Measurements from ENCODE around the gene FRRS1L. TPM values are rescaled to one million over a fixed set of nuclear protein-coding genes. Genes with fewer than 3 reads are reported as not detected.

FRRS1L gene
- total RNA-seq, 1 donor from 2014 or later: 1.1 TPM

DNA sequence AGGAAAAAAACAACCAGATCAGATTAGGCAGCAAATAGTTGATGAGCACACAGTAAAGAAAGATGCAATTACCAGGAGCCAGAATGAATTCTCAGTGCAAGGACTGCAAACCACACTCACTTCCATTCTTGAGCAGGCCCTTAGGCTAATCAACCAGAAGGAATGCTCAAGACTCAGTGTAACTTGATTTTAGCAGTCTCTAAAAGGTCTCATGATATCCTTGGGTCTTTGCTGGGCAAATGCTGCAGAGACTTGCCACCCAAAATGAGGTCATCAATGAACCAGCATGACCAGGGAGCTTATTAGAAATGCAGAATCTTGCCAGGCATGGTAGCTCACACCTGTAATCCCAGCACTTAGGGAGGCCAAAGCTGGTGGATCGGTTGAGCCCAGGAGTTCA is 27.2 kb downstream of the FRRS1L start:
- DNase-seq (ENCODE audit: low read depth): no peak
- no peak overlapping the region for H2AFZ ChIP-seq (ENCODE audit: low read depth, low read length)
- H4K20me1 ChIP-seq (ENCODE audit: insufficient read depth, low read length): no peaks in the 10 kb centered on the region
- no peak overlapping the region for H3K27ac ChIP-seq (ENCODE audit: low read depth, low read length)
- no peak overlapping the region for H3K4me3 ChIP-seq (ENCODE audit: insufficient read depth, low read depth, low read length)
- no peaks in the 10 kb centered on the region for H3K4me1 ChIP-seq (ENCODE audit: insufficient read depth, low read length)
- Mint-ChIP-seq H3K27me3 (ENCODE audit: low read depth, unreplicated experiment) (peaks cover 3% of the 10 kb centered on the region), H3K36me3 (ENCODE audit: low read depth, unreplicated experiment) (no peaks in the 10 kb centered on the region), H3K27ac (ENCODE audit: unreplicated experiment) (no peak overlapping the region), H3K4me1 (ENCODE audit: low read depth, unreplicated experiment) (no peaks in the 10 kb centered on the region), H3K9me3 (ENCODE audit: unreplicated experiment) (no peaks in the 10 kb centered on the region), H3K4me3 (ENCODE audit: unreplicated experiment) (no peak overlapping the region)
- H3K4me2 ChIP-seq (ENCODE audit: low read length): no peak overlapping the region
- TF ChIP-seq EZH2 (IDR thresholded peaks at IDR 0.05; ENCODE audit: insufficient read depth, low read length): no peak
- TF ChIP-seq, protein P1, sequence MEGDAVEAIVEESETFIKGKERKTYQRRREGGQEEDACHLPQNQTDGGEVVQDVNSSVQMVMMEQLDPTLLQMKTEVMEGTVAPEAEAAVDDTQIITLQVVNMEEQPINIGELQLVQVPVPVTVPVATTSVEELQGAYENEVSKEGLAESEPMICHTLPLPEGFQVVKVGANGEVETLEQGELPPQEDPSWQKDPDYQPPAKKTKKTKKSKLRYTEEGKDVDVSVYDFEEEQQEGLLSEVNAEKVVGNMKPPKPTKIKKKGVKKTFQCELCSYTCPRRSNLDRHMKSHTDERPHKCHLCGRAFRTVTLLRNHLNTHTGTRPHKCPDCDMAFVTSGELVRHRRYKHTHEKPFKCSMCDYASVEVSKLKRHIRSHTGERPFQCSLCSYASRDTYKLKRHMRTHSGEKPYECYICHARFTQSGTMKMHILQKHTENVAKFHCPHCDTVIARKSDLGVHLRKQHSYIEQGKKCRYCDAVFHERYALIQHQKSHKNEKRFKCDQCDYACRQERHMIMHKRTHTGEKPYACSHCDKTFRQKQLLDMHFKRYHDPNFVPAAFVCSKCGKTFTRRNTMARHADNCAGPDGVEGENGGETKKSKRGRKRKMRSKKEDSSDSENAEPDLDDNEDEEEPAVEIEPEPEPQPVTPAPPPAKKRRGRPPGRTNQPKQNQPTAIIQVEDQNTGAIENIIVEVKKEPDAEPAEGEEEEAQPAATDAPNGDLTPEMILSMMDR (IDR thresholded peaks at IDR 0.05; ENCODE audit: insufficient read depth, low read depth, low read length): no peak
- no peaks in the 10 kb centered on the region for H3K36me3 ChIP-seq (ENCODE audit: insufficient read depth, low read length)
- no peak for FAIRE-seq
- no peaks in the 10 kb centered on the region for H3K27me3 ChIP-seq (ENCODE audit: insufficient read depth, low read length)
- no peaks in the 10 kb centered on the region for H3K79me2 ChIP-seq (ENCODE audit: insufficient read depth, low read length)
- H3K9ac ChIP-seq (ENCODE audit: low read length): no peak overlapping the region
- no peaks in the 10 kb centered on the region for H3K9me3 ChIP-seq (ENCODE audit: insufficient read depth, low read depth, low read length)

DNA sequence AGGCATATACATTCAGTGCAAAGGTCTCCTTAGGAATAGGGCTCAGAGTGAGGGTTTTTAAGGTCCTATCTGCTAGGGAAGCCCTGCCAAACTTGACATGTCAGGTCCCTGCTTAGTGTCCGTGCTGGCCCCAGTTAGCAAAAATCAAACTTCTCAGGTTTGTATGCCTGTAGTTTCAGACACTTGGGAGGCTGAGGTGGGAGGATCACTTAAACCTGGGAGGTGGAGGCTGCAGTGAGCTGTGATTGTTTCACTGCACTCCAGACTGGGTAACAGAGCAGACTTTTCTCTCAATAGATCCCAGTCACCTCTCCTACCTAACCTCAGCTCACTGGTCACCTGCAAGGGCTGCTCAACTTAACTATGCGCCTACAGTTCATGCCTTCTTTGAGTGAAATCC is 28.6 kb downstream of the FRRS1L start:
- H3K27me3 ChIP-seq (ENCODE audit: insufficient read depth, low read length): no peaks in the 10 kb centered on the region
- no peak for DNase-seq (ENCODE audit: low read depth)
- Mint-ChIP-seq H3K27ac (ENCODE audit: unreplicated experiment) (no peak overlapping the region), H3K4me3 (ENCODE audit: unreplicated experiment) (no peak overlapping the region), H3K27me3 (ENCODE audit: low read depth, unreplicated experiment) (peaks cover 3% of the 10 kb centered on the region), H3K36me3 (ENCODE audit: low read depth, unreplicated experiment) (no peaks in the 10 kb centered on the region), H3K4me1 (ENCODE audit: low read depth, unreplicated experiment) (no peaks in the 10 kb centered on the region), H3K9me3 (ENCODE audit: unreplicated experiment) (no peaks in the 10 kb centered on the region)
- no peaks in the 10 kb centered on the region for H4K20me1 ChIP-seq (ENCODE audit: insufficient read depth, low read length)
- no peaks in the 10 kb centered on the region for H3K4me1 ChIP-seq (ENCODE audit: insufficient read depth, low read length)
- no peak for FAIRE-seq
- TF ChIP-seq EZH2 (IDR thresholded peaks at IDR 0.05; ENCODE audit: insufficient read depth, low read length): no peak
- TF ChIP-seq, protein P1 (IDR thresholded peaks at IDR 0.05; ENCODE audit: insufficient read depth, low read depth, low read length): no peak
- H3K9me3 ChIP-seq (ENCODE audit: insufficient read depth, low read depth, low read length): no peaks in the 10 kb centered on the region
- H3K27ac ChIP-seq (ENCODE audit: low read depth, low read length): no peak overlapping the region
- no peak overlapping the region for H3K4me2 ChIP-seq (ENCODE audit: low read length)
- no peak overlapping the region for H3K4me3 ChIP-seq (ENCODE audit: insufficient read depth, low read depth, low read length)
- no peak overlapping the region for H3K9ac ChIP-seq (ENCODE audit: low read length)
- H2AFZ ChIP-seq (ENCODE audit: low read depth, low read length): no peak overlapping the region
- no peaks in the 10 kb centered on the region for H3K36me3 ChIP-seq (ENCODE audit: insufficient read depth, low read length)
- no peaks in the 10 kb centered on the region for H3K79me2 ChIP-seq (ENCODE audit: insufficient read depth, low read length)

DNA sequence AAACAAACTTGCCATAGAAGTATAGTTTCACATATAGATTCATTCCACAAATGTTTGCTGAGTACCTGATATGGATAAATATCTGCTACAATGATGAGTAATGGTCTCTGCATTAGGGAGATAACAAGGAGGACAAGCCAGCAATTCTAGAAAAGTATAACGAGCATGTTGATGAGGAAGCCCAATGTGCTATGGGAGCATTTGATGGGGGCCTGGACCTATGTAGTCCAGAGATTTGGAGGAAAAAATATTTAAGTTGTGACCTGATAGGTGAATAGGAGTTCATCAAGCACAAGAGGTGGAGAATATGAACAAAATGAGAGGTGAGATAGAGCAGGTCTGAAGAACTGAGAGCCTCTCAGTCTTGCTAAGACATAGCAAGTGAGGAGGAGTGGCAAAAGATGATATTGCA is 32.9 kb downstream of the FRRS1L start:
- H3K36me3 Mint-ChIP-seq (ENCODE audit: low read depth, unreplicated experiment): no peaks in the 10 kb centered on the region
- H3K9ac ChIP-seq (ENCODE audit: low read length): no peak overlapping the region
- no peak overlapping the region for H3K27ac Mint-ChIP-seq (ENCODE audit: unreplicated experiment)
- H3K36me3 ChIP-seq (ENCODE audit: insufficient read depth, low read length): no peaks in the 10 kb centered on the region
- no peak overlapping the region for H2AFZ ChIP-seq (ENCODE audit: low read depth, low read length)
- DNase-seq (ENCODE audit: low read depth): no peak
- TF ChIP-seq, protein P1 (IDR thresholded peaks at IDR 0.05; ENCODE audit: insufficient read depth, low read depth, low read length): no peak
- no peak for TF ChIP-seq EZH2 (IDR thresholded peaks at IDR 0.05; ENCODE audit: insufficient read depth, low read length)
- H3K27me3 Mint-ChIP-seq (ENCODE audit: low read depth, unreplicated experiment): peaks cover 3% of the 10 kb centered on the region
- H3K4me3 Mint-ChIP-seq (ENCODE audit: unreplicated experiment): no peak overlapping the region
- H3K4me3 ChIP-seq (ENCODE audit: insufficient read depth, low read depth, low read length): no peak overlapping the region
- H3K9me3 ChIP-seq (ENCODE audit: insufficient read depth, low read depth, low read length): no peaks in the 10 kb centered on the region
- no peak for FAIRE-seq
- no peak overlapping the region for H3K27ac ChIP-seq (ENCODE audit: low read depth, low read length)
- no peak overlapping the region for H3K4me2 ChIP-seq (ENCODE audit: low read length)
- no peaks in the 10 kb centered on the region for H4K20me1 ChIP-seq (ENCODE audit: insufficient read depth, low read length)
- H3K4me1 Mint-ChIP-seq (ENCODE audit: low read depth, unreplicated experiment): no peaks in the 10 kb centered on the region
- H3K79me2 ChIP-seq (ENCODE audit: insufficient read depth, low read length): no peaks in the 10 kb centered on the region
- no peaks in the 10 kb centered on the region for H3K27me3 ChIP-seq (ENCODE audit: insufficient read depth, low read length)
- no peaks in the 10 kb centered on the region for H3K4me1 ChIP-seq (ENCODE audit: insufficient read depth, low read length)
- H3K9me3 Mint-ChIP-seq (ENCODE audit: unreplicated experiment): no peaks in the 10 kb centered on the region

Measured in astrocyte (in vitro differentiated cells and primary cell).